WI38 (cell line): Measurements from ENCODE around the gene GPR15LG.
A peak's percentile ranks its signal among the peaks of the same experiment; 100 is the strongest.
"Not testable (repeated sequence)": the region's sequence is repeated elsewhere in the genome, so short reads cannot be mapped to it uniquely, and the experiment has no call there.

Source experiments
- H3K4me3 ChIP-seq: 2 replicates; pipeline ENCODE4 v1.5.1; 2011; ENCODE audit warnings: low read depth, mild to moderate bottlenecking, control low read depth, low read length
- TF ChIP-seq, protein P1 (sequence below): IDR thresholded peaks from 2 replicates; pipeline ENCODE4 v1.5.1; 2012; ENCODE audit warnings: low read depth, mild to moderate bottlenecking, control low read depth, low read length

GPR15LG gene

DNA sequence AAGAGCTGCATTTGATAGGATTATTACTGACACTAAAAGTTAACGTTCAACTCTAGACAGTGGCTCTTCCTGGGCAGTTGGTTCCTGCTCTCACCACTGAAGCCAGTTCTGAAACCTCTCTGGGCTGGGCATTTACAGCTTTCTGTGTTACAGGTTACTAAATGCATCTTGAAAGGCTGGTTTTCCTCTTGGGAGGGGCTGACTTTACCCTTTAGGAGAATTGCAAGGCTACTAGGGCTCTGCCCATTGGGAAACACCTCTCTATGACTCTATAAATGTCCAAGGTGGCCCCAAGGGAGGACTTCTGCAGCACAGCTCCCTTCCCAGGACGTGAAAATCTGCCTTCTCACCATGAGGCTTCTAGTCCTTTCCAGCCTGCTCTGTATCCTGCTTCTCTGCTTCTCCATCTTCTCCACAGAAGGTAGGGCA, at the start of gene GPR15LG:
TSS of gene GPR15LG (plus strand) at position 301 of the 429 bp plus-strand sequence. CDS start at position 352, 51 bp downstream.
- H3K4me3 ChIP-seq, result no peak within 1 kb of the TSS
- TF ChIP-seq, protein P1, sequence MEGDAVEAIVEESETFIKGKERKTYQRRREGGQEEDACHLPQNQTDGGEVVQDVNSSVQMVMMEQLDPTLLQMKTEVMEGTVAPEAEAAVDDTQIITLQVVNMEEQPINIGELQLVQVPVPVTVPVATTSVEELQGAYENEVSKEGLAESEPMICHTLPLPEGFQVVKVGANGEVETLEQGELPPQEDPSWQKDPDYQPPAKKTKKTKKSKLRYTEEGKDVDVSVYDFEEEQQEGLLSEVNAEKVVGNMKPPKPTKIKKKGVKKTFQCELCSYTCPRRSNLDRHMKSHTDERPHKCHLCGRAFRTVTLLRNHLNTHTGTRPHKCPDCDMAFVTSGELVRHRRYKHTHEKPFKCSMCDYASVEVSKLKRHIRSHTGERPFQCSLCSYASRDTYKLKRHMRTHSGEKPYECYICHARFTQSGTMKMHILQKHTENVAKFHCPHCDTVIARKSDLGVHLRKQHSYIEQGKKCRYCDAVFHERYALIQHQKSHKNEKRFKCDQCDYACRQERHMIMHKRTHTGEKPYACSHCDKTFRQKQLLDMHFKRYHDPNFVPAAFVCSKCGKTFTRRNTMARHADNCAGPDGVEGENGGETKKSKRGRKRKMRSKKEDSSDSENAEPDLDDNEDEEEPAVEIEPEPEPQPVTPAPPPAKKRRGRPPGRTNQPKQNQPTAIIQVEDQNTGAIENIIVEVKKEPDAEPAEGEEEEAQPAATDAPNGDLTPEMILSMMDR, result no peak

DNA sequence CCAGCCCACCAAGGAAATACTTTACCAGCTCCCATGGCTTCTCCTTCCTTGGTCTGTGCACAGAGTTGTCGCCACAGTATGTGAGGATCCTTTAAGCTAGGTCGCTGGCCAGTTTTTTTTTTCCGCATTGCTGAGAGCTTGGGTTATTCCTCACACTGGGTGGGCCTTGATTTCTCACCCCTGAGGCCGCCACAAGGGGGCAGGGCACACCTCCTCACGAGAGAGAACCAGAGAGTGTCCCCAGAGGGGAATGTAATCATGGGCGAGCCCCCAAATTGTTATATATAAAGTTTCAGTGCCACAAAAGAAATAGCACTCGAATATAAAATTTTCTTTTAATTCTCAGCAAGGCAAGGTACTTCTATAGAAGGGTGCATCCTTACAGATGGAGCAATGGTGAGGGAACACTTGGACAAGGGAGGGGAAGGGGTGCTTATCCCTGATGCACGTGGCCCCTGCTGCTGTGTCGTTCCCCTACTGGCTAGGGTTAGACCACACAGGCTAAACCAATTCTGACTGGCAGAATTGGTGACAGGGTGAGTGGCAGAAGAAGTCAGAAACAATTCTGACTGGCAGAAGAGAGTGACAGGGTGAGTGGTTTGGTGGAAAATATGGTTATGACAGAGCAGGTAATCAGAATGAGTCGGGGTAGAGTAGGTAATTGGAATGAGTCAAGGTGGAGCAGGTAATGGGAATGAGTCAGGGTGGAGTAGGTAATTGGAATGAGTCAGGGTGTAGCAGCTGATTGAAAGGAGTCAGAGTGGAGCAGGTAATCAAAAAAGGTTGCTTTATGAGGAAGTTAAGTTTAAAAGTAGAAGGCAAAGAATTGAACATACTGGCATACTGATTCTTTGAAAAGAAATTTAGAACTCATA, 47.5 kb upstream of the GPR15LG start:
- not testable (repeated sequence) for H3K4me3 ChIP-seq

DNA sequence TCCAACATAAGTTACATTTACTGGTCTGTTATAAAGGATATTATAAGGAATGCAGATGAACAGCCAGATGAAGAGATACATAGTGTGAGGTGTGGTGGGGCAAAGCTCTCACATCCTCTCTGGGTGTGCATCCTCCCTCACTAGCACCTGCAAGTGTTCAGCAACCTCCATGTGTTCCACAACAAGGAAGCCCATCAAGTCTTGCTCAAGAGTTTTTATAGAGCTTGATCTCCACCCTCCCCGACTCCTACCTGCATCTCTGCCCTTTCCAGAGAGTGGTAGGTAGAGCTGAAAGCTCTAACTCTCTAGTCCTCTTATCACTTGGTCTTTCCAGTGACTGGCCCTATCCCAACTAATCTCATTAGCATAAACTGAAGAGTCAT, 46.8 kb upstream of the GPR15LG start:
- H3K4me3 ChIP-seq, result no peak overlapping the region
- TF ChIP-seq, protein P1, result no peak

DNA sequence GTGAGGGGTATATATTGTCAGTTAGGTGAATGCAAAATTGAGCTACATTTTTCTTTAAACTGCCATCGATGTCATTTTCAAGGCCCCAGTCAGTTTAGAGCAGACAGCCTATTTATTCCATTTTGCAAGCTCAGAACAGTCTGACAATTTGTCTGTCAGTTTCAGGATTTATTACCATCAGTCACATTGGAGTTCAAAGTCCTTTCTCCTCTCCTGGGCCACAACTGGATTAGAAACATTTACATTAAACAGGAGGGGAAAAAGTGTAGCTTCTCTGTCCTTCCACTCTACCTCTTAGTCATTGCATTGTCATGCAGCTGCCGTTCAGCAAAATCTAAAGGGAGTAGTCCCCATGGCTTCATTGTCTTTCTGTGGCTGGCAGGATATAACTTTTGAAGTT, 37.8 kb upstream of the GPR15LG start:
- TF ChIP-seq, protein P1, result no peak
- no peak overlapping the region for H3K4me3 ChIP-seq

DNA sequence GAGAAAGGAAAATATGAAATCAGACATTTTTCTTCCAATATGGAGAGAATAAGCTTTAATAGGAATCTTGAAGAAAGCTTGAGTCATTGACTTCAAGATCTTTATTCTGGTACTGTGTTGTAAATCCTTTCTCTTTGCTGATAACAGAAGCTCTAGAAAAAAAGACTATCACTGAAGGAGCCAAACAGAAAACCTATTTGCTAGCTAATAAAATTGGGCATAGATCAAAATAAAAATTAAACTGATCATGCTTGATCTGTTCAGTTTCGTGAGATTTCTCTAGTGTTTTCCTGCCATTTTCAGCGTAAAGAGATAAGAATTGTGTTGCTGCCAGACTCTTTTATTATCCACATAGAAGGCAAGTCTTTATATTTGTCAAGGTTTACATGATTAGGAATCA, 35.8 kb upstream of the GPR15LG start:
- no peak overlapping the region for H3K4me3 ChIP-seq
- TF ChIP-seq, protein P1, result no peak

DNA sequence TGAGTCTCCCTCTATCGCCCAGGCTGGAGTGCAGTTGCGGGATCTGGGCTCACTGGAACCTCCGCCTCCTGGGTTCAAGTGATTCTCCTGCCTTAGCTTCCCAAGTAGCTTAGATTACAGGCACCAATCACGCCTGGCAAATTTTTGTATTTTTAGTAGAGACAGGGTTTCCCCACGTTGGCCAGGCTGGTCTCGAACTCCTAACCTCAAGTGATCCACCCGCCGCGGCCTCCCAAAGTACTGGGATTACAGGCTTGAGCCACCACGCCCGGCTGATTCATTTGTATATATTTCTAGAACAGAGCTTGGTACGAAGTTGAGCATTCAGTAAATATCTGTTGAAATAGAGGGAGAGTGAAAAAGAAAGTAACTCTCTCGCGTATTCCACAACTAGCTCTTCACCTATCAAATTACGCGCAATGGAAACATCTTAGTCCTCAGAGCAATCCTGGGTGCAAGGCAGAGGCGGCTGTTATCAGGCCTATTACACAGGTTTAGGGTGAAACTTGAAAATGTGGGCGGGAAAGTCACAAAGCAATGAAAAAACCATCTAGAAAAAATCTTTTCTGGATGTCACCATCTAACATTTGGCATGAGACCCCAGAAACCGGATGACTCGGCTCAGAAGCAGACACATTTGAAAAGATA, 35.0 kb upstream of the GPR15LG start:
- H3K4me3 ChIP-seq, result peak overlapping the region; percentile 81

DNA sequence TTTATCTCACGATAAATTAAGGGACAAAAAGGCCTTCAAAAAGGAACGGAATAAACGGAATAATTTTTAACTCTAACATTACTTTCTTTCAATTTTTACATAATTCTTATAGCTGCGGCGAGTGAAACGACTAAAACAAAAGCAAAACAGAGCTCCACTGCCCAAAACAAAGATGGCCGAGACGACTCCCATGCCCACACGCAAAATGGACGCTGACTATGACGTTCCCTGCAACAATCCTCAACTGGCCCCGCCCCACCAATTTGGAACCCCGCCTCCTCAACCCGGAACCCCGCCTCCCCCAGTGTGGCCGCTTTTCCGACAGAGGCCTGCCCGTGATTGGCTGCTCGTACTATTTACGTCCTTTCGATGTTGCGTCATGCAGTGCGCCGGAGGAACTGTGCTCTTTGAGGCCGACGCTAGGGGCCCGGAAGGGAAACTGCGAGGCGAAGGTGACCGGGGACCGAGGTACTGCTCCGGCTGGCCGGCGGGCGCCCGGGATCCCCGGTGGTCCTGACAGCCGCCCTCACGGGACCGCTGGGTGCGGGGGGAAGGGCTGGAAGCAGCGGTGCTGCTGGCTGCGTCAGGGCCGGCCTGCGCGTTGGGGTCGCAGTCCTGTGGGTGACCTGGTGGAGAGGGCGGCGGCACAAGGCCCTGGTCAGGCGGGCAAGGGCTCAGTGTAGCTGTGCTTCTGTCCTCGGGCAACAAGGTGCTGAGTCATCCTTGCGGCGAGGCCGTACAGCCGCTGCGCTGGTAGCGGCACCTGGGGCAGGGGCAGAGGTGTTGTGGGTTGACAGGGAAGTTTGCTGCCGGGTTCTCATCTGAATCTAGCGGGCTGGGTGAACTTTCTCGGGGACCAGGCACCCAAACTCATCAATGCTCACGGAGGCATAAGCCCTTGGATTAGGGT, 34.2 kb upstream of the GPR15LG start, which contains the start of gene GHITM:
TSS of gene GHITM (plus strand) at position 384 of the 910 bp plus-strand sequence. CDS start 1,992 bp downstream, outside the sequence.
- TF ChIP-seq, protein P1, result peak; percentile 32
- peak within 1 kb of the TSS; percentile 81 for H3K4me3 ChIP-seq

More for the DNA sequence above, 35.0 kb upstream of the GPR15LG start:
- TF ChIP-seq, protein P1, result no peak
